T47D (cell line): Measurements from ENCODE around the gene SLC32A1.

Experiments used
- DNase-seq, 2 experiments: peaks; one replicate each; pipeline versions ENCODE4 v3.0.0 to v3.0.0-alpha.2; 2011 to 2012; ENCODE audit warnings: low read depth in 1 of 2, low spot score in 1 of 2
- JUND ChIP-seq: IDR thresholded peaks from 2 replicates; pipeline ENCODE4 v1.6.1; 2012; ENCODE audit warnings: low read depth
- in situ Hi-C: cut with HindIII; loops from 2 replicates; pipeline ENCODE4 v1.10.0; 2016; ENCODE audit warnings: low sequenced_read_pairs, low pct_unique_long_range_greater_than_20kb

The SLC32A1 gene, protein sequence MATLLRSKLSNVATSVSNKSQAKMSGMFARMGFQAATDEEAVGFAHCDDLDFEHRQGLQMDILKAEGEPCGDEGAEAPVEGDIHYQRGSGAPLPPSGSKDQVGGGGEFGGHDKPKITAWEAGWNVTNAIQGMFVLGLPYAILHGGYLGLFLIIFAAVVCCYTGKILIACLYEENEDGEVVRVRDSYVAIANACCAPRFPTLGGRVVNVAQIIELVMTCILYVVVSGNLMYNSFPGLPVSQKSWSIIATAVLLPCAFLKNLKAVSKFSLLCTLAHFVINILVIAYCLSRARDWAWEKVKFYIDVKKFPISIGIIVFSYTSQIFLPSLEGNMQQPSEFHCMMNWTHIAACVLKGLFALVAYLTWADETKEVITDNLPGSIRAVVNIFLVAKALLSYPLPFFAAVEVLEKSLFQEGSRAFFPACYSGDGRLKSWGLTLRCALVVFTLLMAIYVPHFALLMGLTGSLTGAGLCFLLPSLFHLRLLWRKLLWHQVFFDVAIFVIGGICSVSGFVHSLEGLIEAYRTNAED

DNA sequence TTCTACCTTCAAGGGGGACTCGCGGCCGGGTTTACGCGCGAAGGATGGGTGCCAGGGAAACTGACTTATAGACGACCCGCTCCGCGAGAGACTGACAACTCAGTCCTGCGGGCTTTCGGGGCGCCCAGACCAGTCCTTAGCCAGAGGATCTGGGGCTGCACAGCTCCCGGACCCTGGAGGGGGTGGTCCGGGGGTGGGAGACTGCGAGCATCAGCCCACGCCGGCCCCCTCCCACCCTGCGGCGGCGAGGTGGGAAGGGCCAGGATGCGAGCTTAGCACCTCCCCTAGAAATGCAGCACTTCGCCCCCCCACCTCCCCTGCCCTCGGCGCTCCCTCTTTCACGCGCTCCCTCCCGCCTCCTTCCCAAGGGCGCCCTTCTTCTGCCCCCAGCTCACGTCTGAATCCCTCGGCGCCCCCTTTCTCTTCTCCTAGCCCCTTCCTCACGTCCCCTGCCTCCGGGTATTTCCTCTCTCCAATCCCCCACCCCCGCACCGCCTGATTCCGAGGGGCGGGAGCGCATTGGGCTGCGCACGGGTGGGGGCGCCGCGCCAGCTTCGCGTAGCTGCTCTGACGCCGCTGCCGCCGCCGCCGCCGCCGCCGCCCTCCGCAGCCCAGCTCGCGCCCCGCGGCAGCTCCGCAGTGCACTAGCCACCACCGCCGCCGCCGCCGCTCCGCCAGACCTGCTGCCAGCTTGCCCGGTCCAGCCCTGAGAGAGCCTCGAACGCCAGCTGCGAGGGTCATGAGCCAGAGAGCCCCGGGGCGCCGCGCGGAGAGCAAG is at the start of gene SLC32A1:
SLC32A1 (plus strand) TSS at position 639 of the 778 bp plus-strand sequence. CDS start 239 bp downstream, outside the sequence.
- no peak for DNase-seq
- TF ChIP-seq JUND: no peak
- in situ Hi-C loops: no loop called here

DNA sequence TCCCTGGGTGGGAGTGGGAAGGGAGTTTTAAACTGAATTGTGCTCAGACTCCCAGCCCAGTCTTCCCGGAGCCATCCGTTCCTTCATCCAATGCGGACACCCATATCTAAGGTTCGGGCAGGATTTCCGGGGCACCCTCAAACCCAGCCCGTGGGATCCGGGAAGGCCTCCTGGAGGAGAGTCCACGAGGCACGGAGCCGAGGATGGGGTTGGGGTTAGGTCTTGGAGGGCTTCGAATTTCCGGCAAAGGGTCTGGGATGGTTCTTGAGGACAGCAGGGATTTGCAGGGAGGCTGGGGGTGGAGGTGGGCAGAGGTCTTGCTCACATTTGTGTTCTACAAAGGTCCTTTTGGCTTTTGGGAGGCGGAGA is 49.5 kb upstream of the SLC32A1 start:
- DNase-seq: no peak
- in situ Hi-C loops: no loop called here
- TF ChIP-seq JUND: no peak

- TF ChIP-seq JUND: no peak
- DNase-seq: no peak
Measured at GRCh38 chr20:38676576-38676975, 47.7 kb upstream of the SLC32A1 start.

DNA sequence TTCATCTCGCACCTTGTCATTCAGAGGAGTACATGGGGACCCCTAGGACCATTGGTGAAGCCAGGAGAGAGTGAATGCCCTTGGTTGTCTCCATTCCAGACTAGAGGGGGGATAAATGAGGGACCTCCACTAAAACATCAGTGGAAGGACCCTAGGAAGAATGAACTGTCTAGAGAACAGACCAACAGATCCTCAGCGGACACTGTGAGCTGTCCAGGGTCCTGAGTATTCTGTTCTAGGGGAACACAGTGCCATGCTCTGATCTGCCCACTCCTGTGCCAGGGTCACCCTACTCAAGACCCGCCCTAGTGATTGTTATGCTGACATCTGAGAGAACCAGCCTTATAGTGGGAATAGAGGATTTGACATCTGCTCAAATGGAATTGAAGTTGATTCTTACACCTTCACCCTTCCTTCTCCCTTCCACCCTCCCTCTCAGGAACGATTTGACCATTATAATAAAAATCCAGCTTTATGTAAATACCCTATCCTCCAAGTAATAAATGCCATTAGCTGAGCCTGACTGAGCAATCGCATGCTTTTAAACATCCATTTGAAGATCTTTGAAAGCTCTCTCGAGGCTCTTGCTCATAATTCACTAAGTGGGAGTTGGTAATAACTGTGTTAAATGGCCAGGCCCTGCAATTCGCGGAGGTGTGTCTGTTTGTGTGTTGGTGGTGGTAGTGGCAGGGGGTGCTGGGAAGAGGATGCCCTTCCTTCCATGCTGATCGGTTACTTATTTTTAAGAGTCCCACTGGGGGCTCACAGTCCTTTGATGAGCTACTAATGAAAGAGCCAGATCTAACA is 43.6 kb upstream of the SLC32A1 start:
- in situ Hi-C loops: no loop called here
- DNase-seq: peak; percentile 71 to 81
- TF ChIP-seq JUND: no peak

More at GRCh38 chr20:38676576-38676975, 47.7 kb upstream of the SLC32A1 start:
- in situ Hi-C loops: no loop called here

DNA sequence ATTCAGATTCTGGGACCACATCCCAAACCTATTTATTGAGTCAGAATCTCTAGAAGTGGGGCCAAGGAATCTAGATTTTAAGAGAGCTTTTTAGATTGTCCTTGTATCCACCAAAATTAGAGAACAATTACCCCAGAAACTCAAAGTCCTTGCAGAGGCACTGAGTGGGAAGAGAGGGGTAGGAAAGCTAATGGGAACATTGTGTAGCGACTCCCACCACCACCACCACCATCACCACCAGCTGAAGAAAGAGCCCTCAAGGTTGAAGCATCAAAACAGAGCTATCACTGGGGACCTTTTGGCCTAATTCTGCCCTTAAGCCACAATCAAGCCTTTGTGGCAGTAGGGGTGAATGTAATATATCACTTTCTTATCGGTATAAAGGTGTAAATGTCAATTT is 39.0 kb upstream of the SLC32A1 start:
- TF ChIP-seq JUND: no peak
- in situ Hi-C loops: no loop called here
- DNase-seq: no peak

GRCh38 chr20:38685853-38686473 is 38.3 kb upstream of the SLC32A1 start:
- DNase-seq: peak; percentile 77 to 79
- TF ChIP-seq JUND: no peak
- in situ Hi-C loops: no loop called here

DNA sequence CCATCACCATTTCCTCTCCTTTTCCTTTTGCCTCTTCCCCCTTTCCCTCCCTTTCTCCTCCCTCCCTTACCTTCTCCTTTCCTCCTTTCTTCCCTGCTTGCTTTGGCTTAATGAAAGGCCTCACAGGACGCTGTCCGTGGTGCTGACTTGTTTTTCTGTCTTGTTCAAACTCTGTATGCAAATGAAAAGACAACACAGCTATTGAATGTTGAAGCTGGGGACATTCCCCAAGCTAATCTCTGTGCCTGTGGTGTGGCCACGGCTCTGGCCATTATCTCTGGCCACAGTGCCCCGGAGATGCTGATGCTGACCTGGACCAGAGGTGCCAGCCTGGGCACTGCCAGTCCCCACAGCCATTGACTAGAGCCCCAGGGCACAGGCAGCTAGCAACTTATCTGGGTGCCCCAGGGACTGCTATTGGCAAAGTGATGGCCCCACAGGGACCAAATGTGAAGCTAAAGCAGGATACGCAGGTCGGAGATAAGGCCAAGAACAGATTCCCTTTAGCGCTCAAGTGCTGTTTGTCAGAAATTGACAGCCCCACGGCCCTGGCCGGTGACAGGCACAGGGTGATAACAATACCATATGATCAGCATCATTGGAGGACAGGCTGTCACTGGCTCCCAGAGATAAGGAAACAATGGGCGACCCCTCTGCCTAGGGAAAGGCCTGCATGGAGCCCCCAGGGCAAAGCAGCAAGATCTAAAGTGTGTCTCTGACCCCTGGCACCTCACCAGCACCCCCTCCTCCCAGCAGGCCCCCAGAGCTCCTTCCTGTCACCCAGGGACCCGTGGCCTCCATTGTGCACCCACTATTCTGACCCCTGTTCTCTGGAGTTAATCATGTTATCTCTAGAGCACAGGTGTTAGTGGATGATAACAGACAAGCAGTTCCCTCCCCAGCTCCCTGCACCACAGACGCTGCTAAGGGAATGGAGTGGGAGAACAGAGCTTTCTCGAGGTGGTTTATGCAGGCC is 31.6 kb upstream of the SLC32A1 start:
- TF ChIP-seq JUND: no peak
- in situ Hi-C loops: no loop called here
- DNase-seq: peak; percentile 75 to 95

GRCh38 chr20:38697306-38697705 is 27.0 kb upstream of the SLC32A1 start:
- no peak for DNase-seq
- in situ Hi-C loops: no loop called here
- TF ChIP-seq JUND: no peak

DNA sequence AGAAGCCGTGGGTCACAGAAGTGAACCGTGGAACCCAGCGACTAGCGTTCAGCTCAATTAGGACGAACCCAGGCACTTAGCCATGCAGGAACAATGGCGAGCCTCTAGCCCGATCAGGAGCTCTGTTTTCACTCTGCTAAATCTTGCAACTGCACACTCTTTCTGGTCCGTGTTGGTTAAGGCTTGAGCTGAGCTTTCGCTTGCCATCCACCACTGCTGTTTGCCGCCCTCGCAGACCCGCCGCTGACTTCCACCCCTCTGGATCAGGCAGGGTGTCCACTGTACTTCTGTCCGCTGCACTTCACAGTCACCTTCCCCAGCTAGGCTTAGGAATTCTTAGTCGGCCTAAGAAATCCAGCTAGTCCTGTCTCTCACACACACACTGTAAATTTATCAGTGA is 25.7 kb upstream of the SLC32A1 start:
- DNase-seq: no peak
- in situ Hi-C loops: no loop called here
- no peak for TF ChIP-seq JUND

- in situ Hi-C loops: no loop called here
- no peak for TF ChIP-seq JUND
Measured at GRCh38 chr20:38700141-38700540, 24.1 kb upstream of the SLC32A1 start.

DNA sequence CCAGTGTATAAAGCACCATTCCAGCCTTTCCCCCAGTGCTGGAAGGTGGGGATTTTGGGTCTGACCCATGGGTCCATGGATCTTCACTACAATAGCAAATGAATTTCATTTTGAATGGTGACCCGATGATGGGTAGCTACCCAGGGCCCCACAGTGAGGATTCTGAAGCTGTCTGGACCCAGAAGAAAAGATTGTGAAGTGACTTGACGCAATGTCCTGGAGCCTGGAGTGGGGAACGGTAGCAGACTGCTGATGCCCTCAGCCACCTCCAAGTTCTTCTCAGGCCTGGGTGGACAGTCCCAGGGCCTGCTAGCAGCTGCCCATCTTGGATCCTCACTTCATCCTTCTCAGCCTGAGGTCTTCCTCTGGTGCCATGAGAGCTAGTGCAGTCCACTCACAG is 23.4 kb upstream of the SLC32A1 start:
- no peak for DNase-seq
- in situ Hi-C loops: no loop called here
- no peak for TF ChIP-seq JUND

More at GRCh38 chr20:38700141-38700540, 24.1 kb upstream of the SLC32A1 start:
- no peak for DNase-seq
